GM19438 (cell line): ENCODE measurements around the gene TMEM120B.
A peak's percentile ranks its signal among the peaks of the same experiment; 100 is the strongest.

Experiments used
- ATAC-seq: cut with Tn5 transposase; IDR thresholded peaks from one replicate; pipeline ENCODE4 v1.9.1; 2021; ENCODE audit warnings: low read depth; ENCODE audit not compliant: unreplicated experiment

TMEM120B gene

GRCh38 chr12:121770388-121770787 lies 57.8 kb downstream of the TMEM120B start:
- ATAC-seq: no peak

- no peak for ATAC-seq
These were observed 58.5 kb downstream of the TMEM120B start for GRCh38 chr12:121770813-121771625.

- peak; percentile 76 for ATAC-seq
These were observed 60.6 kb downstream of the TMEM120B start for GRCh38 chr12:121773011-121773777.

GRCh38 chr12:121774968-121775474 lies 62.5 kb downstream of the TMEM120B start:
- ATAC-seq: no peak

- ATAC-seq: no peak
These were observed 62.9 kb downstream of the TMEM120B start for GRCh38 chr12:121775501-121775900.

GRCh38 chr12:121776190-121777098 lies 63.9 kb downstream of the TMEM120B start:
- ATAC-seq: no peak

GRCh38 chr12:121778567-121779421 lies 66.2 kb downstream of the TMEM120B start:
- no peak for ATAC-seq

- no peak for ATAC-seq
These were observed 66.9 kb downstream of the TMEM120B start for GRCh38 chr12:121779422-121779895.

- no peak for ATAC-seq
These were observed 67.9 kb downstream of the TMEM120B start for GRCh38 chr12:121780429-121780828.

- ATAC-seq: no peak
These were observed 69.0 kb downstream of the TMEM120B start for GRCh38 chr12:121781484-121781997.

- ATAC-seq: no peak
These were observed 69.7 kb downstream of the TMEM120B start for GRCh38 chr12:121781998-121782979.

GRCh38 chr12:121783766-121784165 lies 71.2 kb downstream of the TMEM120B start:
- ATAC-seq: no peak

- no peak for ATAC-seq
These were observed 71.9 kb downstream of the TMEM120B start for GRCh38 chr12:121784460-121784859.

- ATAC-seq: no peak
These were observed 73.9 kb downstream of the TMEM120B start for GRCh38 chr12:121786440-121786825.

GRCh38 chr12:121787063-121788025 lies 74.8 kb downstream of the TMEM120B start:
- ATAC-seq: no peak

GRCh38 chr12:121788176-121788818 lies 75.7 kb downstream of the TMEM120B start:
- no peak for ATAC-seq
